Measurements from ENCODE around the gene STAM.

DNA sequence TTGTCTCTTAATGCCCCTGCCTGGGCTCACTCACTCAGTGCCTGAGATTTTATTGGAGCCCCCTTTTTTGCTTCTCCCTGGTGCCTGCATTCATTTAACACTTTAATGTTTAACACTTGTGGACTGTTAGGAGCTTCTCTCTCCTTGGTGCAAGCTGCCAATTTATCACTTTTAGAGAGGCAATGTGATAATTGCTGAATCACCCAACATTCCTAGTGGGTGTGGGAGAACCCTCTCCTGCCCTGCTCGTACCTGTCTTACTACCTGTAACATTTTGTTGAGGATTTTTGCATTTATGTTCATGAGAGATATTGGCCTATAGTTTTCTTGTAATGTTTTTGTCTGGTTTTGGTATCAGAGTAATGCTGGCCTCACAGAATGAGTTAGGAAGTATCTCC, 13.2 kb downstream of the STAM start:
- TF ChIP-seq POLR2A (IDR thresholded peaks at IDR 0.05; ENCODE audit: low read depth) (no peak), EP300 (IDR thresholded peaks at IDR 0.05) (no peak)
- TF ChIP-seq, protein P1, sequence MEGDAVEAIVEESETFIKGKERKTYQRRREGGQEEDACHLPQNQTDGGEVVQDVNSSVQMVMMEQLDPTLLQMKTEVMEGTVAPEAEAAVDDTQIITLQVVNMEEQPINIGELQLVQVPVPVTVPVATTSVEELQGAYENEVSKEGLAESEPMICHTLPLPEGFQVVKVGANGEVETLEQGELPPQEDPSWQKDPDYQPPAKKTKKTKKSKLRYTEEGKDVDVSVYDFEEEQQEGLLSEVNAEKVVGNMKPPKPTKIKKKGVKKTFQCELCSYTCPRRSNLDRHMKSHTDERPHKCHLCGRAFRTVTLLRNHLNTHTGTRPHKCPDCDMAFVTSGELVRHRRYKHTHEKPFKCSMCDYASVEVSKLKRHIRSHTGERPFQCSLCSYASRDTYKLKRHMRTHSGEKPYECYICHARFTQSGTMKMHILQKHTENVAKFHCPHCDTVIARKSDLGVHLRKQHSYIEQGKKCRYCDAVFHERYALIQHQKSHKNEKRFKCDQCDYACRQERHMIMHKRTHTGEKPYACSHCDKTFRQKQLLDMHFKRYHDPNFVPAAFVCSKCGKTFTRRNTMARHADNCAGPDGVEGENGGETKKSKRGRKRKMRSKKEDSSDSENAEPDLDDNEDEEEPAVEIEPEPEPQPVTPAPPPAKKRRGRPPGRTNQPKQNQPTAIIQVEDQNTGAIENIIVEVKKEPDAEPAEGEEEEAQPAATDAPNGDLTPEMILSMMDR (IDR thresholded peaks at IDR 0.05) = no peak

Measured in esophagus muscularis mucosa (tissue), 4 donors.